DMS114 treated with DMSO at 0.1 percent for 48 hours (cell line): ENCODE results near the gene MLLT3.

ENCODE experiments used
- DNase-seq: peaks from one replicate; lab custom pipeline; 2025; ENCODE audit not compliant: unreplicated experiment; lab: John Stamatoyannopoulos, UW

MLLT3 gene

DNA sequence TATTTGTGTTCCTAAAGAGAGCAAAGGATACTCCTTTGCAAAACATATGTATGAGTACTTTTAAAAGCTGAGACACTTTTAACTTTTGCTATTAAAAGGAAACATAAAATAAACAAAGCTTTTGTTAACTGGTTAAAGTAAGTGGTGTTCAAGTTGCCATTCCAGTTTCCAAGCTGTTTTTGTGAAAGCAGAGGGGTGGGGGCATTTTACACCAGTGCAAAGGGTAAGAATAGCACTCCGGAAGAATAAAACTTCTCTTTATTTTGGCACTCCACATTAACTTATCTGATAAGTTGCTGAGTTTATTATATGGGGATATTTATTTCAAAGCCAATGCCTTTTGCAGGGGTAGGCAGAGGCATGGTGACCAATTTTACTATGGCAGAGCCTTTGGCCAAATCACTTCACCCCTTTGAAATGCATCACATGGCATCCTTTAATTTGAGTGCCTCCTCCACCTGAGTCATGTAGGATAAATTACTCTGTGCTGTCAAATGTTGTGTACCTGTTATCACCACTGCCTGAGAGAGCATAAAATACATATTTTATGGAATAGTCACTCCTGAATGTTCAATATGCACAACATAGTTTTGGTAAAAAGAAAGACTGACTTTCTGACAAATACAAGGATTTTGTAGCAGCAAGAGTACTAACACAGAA lies 62.9 kb downstream of the MLLT3 start:
- DNase-seq, result no peak

DNA sequence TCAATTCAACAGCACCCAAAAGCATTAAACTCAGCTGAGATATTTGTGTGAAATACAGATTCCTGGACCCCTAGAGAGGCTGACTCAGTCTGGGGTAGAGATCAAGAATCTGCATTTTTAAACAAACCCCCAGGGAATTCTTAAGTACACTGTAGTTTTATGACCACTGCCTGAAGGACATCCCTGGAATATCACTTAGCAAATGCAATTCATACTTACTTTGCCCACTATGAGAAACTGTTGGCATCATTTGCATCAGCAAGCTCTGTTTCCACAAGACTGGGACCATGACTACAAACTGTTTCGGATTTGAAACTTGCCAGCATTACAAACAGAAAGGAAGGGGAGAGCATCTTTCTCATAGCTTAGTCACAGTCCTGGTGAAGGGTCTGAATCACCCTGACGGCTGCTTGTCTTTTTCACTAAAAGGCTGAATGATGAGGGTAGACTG lies 63.7 kb downstream of the MLLT3 start:
- no peak for DNase-seq

DNA sequence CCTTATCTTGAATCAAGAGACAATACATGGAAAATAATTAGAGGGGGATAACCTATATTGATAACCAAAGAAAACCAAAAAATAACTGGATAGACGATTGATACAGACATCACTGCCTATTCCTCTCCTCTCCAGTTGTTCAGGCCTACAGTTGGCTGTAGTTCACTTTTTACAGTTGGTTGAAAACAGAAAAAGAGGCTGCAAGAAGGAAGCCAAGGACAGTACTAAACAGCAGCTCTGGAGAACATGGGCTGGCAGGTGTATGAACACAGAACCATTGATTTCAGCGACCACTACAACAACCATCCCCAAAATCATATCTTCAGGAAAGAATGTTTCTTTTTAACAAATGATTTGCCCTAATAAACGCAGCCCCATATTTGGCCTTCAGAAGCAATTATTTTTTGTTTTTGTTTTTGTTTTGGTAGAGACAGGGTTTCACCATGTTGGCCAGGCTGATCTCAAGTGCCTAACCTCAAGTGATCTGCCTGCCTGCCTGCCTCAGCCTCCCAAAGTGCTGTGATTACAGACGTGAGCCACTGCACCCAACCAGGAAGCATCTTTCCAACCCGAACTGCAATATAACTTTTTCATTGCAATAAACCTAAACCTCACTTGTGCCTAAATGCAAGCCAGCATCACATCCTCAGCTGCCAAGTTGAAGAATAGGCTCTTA lies 64.3 kb downstream of the MLLT3 start:
- DNase-seq, result no peak

DNA sequence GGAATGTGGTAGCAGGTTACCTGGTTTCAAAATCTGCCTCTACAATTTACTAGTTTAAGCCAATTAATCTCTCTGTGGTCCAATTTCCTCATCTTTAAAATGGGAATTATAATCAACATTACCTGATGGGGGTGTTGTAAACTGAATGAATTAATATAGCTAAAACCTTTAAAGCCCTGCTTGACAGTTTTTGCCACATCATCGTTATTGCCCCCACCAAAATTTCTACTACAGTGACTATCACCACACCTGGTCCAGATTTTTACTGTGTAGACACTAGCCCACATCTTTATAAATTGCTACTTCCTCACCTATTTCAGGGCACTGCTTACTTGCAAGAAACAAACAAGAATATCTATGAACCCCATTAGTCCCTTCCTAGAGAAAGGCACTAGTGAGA lies 65.0 kb downstream of the MLLT3 start:
- no peak for DNase-seq

DNA sequence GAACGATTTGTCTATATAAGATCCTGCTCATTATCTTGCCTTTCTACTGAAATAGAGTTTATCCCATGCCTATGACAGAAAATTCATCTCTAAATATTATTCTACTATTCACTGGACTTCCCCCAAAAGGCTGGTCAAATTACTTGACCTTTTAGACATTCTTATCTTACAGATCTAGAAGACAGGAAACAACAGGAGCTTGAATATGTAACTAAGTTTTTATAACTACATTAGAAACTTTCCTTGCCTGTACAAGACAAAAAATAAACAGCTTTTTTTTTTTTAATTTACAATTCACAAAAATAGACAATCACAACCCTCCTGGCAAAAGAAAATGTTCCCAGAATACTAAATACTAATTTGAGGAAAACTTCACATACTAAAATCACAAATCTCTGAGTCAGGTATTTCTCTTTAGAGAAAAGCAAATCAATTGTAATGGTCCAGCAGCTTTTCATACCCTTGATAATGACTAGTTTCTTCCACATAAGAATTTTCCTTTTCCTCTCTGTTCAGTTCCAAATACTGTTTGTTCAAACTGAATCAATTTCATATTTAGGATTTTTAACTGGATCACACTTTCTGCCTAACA lies 68.6 kb downstream of the MLLT3 start:
- no peak for DNase-seq

DNA sequence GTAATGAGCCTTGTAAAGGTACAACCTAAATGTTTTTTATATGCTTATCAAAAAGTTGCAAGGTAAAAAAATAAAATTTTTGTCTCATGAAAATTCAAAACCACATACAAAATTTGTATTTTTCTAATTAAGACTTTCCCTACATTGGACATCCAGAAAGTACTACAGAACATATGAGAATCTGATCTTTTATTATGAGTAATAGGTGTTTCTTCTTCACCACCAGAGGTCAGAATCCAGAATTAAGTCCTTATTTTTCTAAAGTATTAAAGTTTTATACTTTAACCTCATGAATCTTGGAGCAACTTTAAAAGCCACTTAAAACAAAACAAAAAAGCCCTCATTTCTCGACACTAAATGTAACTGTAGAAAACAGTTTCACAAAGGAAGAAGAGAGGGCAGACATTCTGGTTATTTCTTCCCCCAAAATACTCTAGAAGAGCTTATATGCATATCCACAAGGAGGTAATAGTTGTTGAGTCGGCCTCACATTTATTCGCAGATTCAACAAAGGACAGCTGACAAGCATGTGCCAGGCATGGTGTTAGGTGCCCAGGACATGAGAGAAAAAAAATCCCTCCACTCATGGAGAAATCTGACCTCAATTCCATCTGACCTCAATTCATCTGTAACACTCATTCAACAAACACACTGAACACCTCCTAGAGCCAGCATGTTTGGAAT lies 69.3 kb downstream of the MLLT3 start:
- DNase-seq, result no peak

DNA sequence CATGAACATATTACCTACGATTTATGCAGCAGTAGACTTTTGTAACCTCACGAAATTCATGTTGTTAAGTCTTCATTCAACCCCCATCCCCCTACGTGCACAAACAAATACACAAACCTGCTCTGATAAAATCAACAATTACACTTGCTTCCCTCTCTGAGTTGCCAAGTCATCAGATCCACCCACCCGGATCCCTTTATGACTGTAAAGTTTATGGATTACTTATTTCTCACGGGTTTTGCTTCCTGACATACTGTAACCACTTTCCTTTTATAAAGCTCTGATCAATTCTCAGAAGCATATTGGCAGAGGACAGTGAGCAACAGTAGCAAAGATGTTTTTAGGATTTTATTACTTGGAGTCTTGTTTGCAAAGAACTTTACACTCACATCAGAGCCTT lies 70.5 kb downstream of the MLLT3 start:
- DNase-seq, result no peak

DNA sequence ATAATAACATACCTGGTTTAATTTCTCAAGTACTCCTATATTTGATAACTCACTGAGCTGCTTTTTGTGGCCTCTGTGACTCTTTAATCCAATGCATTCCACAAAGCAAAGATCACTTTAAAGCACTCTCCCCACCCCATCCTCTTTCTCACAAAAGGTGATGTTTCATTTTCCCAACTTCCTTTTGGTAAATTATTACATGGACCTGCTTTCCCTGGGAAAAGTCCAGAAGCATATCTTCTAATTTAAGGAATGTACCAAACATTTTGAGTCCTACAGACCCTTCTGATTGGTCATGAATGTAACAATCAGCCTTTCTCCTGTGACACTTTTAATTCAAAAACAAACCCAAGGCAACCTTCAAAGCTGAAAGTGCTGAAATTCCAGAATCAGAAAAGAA lies 71.1 kb downstream of the MLLT3 start:
- no peak for DNase-seq

DNA sequence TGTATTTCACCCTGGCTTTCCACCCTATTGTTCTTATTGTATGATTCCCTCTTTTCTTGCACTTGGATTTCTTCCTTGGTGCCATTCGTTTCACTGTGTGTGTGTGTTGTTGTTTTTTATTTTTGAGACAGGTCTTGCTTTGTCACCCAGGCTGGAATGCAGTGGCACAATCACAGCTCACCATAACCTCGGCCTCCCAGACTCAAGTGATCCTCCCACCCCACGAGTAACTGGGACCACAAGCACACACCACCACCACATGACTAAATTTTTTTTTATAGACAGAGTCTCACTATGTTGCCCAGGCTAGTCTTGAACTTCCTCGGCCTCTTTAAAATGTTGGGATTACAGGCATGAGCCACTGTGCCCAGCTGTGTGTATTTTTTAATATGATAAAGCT lies 72.0 kb downstream of the MLLT3 start:
- no peak for DNase-seq

DNA sequence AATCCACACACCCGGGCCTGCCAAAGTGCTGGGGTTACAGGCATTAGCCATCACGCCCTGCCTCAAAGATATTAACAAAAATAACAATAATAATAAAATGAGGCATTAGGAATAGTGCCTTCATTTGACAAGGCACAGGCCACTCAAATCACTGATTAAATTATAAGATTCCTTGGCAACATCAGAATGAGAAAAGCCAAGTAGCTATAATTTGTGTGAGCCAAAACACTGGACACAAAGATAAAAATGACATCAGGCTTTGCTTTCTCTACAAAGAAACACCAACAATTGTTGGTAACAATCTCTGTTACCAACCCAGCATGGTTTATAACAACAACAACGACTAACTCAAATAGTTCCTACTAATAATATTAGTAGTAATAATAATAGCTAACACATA lies 73.2 kb downstream of the MLLT3 start:
- no peak for DNase-seq

DNA sequence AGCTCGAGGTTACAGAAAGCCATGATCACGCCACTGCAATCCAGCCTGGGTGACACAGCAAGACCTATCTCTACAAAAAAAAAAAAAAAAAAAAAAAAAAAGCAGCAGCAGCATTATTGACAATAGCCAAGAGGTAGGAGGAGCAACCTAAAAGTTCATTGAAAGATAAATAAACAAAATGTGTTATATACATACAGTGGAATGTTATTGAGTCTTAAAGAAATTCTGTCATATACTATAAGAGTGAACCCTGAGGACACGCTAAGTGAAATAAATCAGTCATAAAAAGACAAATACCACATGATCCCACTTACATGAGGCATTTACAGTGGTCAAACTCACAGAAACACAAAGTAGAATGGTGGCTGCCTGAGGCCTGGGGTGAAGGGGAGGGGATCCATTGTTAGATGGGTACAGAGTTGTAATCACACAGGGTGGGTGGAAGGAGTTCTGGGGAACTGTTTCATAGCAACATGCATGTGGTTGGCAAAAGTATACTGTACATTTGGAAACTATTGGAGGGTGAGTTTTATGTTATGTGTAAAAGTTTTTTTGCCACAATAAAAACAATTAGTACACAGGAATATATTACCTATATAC lies 77.2 kb downstream of the MLLT3 start:
- DNase-seq, result no peak

DNA sequence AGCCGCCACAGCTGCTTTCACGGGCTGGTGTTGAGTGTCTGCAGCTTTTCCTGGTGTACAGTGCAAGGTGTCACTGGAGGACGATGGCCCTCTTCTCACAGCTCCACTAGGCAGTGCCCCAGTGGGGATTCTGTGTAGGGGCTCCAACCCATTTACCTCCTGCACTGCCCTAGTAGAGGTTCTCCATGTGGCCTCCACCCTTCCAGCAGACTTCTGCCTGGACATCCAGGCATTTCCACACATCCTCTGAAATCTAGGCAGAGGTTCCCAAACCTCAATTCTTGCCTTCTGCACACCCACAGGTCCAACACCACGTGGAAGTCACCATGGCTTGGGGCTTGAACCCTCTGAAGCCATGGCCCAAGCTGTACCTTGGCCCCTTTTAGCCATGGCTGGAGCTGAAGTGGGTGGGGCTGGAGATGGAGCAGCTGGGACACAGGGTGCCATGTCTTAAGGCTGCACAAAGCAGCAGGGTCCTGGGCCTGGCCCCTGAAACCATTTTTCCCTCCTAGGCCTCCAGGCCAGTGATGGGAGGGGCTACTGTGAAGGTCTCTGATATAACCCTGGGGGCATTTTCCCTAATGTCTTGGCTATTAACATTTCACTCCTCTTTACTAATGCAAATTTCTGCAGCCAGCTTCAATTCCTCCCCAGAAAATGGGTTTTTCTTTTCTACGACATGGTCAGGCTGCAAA lies 82.0 kb downstream of the MLLT3 start:
- no peak for DNase-seq

DNA sequence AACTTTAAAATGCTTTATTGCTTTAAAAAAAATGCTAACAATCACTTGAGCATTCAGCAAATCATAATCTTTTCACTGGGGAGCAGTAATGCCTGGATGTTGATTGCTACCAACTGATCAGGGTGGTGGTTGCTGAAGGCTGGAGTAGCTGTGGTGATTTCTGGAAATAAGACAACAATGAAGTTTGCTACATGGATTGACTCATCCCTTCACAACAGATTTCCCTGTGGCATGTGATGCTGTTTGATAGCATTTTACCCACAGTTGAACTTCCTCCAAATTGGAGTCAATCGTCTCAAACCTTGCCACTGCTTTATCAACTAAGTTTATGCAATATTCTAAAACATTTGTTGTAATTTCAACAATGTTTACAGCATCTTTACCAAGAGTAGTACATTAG lies 83.3 kb downstream of the MLLT3 start:
- no peak for DNase-seq

DNA sequence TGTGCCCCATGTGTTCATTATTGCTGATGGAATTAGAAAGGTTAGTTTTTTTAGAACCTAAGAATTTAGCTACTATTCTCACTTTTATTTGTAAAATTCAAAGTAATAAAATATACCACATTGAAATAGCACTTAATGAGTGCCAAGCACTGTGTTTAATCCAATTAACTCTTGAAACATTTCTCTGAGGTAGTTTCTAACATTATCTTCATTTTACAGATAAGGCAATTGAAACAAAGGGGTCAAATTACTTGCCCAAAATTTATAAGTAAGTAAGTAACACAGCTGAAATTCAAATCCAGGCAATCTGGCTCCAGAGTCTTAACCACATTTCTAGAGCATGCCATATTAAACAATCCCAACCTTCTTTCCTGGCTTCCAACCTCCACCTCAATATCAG lies 84.2 kb downstream of the MLLT3 start:
- DNase-seq, result no peak

DNA sequence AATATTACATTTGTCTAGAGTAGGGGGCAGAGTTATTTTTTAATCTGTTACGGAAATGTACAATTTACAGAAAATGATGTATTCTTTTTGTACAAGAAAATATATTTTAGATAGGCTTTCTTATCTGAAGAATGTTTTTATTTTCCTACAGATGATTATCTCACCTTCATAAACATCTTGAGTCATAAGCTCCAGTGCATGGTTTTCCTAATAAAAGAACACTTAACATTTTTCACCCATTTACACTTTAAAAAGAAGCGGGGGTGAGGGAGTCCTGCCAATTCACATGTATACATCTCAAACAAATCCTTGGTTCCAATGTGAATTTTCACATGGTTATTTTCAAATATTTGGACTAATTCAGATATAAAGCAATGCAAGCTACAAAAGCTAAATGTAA lies 85.0 kb downstream of the MLLT3 start:
- DNase-seq, result no peak

DNA sequence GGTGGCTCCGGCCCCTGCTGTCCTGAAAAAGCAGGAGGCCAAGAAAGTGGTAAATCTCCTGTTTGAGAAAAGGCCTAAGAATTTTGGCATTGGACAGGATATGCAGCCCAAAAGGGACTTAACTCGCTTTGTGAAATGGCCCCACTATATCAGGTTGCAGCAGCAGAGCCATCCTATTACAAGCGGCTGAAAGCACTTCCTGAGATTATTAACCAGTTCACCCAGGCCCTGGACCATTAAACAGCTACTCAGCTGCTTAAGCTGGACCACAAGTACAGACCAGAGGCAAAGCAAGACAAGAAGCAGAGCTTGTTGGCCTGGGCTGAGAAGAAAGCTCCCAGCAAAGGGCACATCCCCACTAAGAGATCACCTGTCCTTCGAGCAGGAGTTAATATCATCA lies 89.7 kb downstream of the MLLT3 start:
- no peak for DNase-seq

DNA sequence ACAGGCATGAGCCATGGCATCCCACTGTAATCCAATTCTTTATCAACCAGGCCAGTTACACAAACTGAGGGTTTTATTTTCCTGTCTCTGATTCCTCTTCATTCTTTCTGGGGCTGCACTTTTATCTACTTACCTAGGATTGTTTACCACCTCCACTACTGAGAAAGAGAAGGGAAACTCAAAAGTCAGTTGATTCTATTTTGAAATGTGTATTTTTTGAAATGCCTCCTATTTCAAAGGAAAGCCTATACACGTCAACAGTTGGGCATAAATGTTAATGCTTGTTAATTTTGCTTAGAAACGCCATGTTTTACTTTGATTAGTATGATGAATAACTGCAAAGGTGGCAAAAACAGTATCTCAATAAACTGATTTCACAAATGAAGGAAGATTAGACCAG lies 92.5 kb downstream of the MLLT3 start:
- no peak for DNase-seq

DNA sequence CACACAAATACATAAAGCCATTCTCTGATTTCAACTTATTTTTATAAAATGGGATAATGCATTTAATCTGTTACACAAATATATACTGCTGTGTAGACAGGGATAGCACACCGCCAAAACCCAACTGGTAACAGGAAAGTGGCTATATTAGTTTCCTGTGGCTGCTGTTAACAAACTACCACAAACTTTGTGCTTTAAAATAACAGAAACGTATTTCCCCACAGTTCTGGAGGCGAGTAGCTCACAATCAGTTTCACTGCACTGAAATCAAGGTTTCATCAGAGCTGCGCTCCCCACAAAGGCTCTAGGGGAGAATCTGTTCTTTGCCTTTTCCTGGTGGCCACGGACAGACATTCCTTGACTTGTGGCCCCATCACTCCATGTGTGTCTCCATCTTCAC lies 94.0 kb downstream of the MLLT3 start:
- DNase-seq, result no peak

DNA sequence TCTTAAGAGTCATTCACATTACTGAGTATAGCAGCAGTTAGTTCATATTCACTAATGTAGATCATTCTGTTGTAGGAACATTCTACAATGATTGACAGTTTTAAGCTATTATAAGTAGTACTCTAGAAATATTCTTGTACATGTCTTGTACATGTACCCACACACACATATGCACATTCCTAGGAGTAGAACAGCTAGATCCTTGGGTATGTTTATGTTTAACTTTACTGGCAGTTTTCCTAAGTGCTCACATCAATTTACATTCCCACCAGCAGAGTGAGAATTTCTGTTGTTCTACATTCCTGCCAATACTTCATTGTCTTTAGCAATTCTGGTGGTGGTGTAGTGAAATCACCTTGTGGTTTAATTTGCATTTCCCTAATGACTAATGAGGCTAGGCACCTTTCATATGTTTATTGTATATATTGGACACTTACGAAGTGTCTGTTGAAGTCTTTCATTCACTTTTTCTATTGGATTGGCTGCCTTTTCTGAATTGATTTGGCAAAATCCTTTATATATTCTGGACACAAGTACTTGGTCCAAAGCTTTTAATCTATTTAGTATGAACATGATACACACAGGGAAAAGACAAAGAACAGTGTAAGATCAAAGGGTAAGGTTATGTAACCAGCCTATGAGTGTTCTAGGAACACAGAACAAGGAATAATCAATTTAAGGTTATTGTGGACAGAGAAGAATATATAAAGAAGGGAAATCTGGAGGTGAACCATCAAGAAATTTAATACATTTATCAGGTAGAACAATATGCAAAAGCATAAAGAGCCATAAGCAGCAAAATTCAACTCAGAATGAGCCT lies 95.6 kb downstream of the MLLT3 start:
- no peak for DNase-seq

DNA sequence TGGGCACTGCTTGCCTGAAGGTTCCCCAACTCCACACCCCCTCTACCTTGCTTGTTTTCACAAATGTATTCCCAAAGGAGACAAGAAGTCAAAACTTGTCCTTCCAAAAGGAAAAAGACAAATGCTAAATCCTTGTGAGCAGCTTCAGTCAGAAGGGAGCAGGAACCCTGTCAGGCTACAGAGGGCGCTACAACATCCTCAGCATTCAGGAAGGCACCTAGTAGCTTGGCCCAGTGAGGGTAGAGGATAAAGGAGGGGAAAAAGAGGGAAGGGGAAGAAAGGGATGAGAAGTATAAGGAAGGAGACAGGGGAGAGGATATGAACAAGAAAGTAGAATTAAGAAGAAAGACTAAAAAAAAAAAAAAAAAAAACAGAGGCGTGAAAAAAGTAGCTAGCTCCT lies 97.5 kb downstream of the MLLT3 start:
- DNase-seq, result no peak
